Heart left ventricle (tissue), 13 donors: ENCODE results near the gene CLSTN2.

Source experiments
- CTCF ChIP-seq, 12 donors: fragments of 200-600 bp; sonication (generic) in 4 of 12; IDR thresholded peaks; one replicate each; pipeline versions ENCODE4 v1.5.0 to v1.8.0; 2018 to 2022; ENCODE audit warnings: antibody characterized with exemption in 12 of 12, mild to moderate bottlenecking in 5 of 12
- POLR2A ChIP-seq, 2 donors: fragments of 450-650 bp; IDR thresholded peaks; one replicate each; pipeline ENCODE4 v1.6.1; 2017; ENCODE audit warnings: antibody characterized with exemption in 2 of 2, mild to moderate bottlenecking in 2 of 2, moderate library complexity in 2 of 2
- donor health status: ischemic (EF 13 %, LVEDD 7.1; RV severe dilation, severe dysfunction).
- donor health status: DM: no; HTN: yes; CAD: no.
- donor health status: DM: no; HTN: no; CAD: no.
- donor health status: ischemic (EF 25% LVEDD 6.9; RV normal size, moderate dysfunction).
- donor health status: ischemic (EF 25% LVEDD 5.7; RV mildly dilated, moderate dysfunction).
- donor health status: ischemic (EF 35%, LVEDD 5.7; RV mildly dilated, moderate dysfunction).
- donor health status: nonischemic (EF 11% LVEDD 7.7; RV severe dilation, severe dysfunction).
- donor health status: DM: yes; HTN: yes; CAD: no.
- donor health status: PGD.
- donor health status: ischemic (EF 29% LVEDD 5.4; RV normal size, mild dysfunction).
- donor health status: nonischemic (EF 23%, LVEDD 6.1; RV moderate dilation, normal function).

- no peak for TF ChIP-seq CTCF (IDR thresholded peaks at IDR 0.05)
- TF ChIP-seq POLR2A (IDR thresholded peaks at IDR 0.05) = no peak
Measured at GRCh38 chr3:140006331-140006730, 71.3 kb downstream of the CLSTN2 start.
